Kasumi-1 (cell line): ENCODE measurements around the gene DSCAM.
A peak's percentile ranks its signal among the peaks of the same experiment; 100 is the strongest.

Experiments
- DNase-seq, 2 experiments: peaks; one replicate each; lab custom pipeline; 2025; lab: John Stamatoyannopoulos, UW

The DSCAM gene

DNA sequence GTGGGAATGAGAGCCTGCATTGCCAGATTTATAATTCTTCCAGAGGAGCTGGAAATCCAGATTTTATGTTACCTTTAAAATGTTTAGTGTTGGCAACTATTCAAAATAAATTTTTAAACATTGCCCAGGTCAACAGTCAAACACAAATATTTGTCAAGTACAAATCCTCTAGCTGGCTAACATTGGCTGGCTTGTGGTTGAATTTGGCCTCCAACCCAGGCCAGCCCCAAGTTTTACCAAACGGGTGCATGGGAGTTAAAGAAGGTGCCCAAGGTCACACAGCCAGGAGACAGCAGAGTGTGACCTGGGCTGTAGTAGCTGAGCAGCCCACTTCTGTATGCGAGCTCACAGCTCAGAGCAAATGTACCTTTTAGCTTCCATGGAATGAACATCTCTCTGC, 240.6 kb downstream of the DSCAM start:
- no peak for DNase-seq

- DNase-seq, result no peak
Observed at GRCh38 chr21:40605094-40605493, 241.9 kb downstream of the DSCAM start.

GRCh38 chr21:40603774-40604173, 243.2 kb downstream of the DSCAM start:
- DNase-seq, result no peak

DNA sequence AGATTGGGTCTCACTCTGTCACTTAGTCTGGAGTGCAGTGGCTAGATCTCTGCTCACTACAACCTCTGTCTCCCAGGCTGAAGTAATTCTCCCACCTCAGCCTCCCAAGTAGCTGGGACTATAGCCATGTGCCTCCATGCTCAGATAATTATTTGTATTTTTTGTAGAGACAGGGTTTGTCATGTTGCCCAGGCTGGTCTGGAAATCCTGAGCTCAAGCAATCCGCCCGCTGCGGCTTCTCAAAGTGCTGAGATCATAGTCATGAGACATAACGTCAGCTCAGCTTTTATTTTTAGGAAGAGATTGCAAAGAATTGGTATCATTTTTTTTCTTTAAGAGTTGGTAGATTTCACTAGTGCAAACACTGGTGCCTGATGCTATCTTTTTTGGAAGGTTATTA, 244.9 kb downstream of the DSCAM start:
- DNase-seq, result no peak

GRCh38 chr21:40595806-40596205, 251.2 kb downstream of the DSCAM start:
- DNase-seq, result peak; percentile 33 to 54

DNA sequence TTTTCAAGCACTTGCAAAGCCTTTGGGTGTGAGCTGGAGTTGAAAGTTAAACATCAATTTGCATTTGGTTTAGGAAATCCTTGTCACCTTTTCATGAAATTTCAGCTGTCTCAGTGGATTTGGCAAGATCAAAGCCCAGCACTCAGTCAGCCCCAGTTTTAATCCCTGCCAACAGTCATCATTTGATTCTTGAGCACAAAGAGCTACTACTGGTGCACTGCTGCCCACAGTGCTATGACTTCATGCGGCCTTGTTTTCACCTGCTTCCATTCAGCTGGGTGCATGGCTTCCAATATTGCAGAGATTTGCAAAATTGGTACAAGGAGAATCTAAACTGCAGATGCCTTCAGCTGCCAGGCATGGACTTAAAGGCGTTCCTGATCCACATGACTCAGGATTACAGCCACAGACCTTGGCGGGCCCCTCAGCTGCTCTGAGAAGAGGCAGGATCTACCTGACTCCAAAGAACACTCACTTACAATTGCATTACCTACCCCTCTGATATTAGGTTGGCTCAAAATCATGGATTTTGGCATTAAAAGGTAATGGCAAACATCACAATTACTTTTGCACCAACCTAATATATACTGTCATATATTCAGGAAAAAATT, 259.1 kb downstream of the DSCAM start:
- no peak for DNase-seq

- DNase-seq, result no peak
Observed at GRCh38 chr21:40586575-40586974, 260.4 kb downstream of the DSCAM start.

GRCh38 chr21:40577285-40578043, 269.5 kb downstream of the DSCAM start:
- DNase-seq, result no peak

- no peak for DNase-seq
Observed at GRCh38 chr21:40575976-40576375, 271.0 kb downstream of the DSCAM start.

DNA sequence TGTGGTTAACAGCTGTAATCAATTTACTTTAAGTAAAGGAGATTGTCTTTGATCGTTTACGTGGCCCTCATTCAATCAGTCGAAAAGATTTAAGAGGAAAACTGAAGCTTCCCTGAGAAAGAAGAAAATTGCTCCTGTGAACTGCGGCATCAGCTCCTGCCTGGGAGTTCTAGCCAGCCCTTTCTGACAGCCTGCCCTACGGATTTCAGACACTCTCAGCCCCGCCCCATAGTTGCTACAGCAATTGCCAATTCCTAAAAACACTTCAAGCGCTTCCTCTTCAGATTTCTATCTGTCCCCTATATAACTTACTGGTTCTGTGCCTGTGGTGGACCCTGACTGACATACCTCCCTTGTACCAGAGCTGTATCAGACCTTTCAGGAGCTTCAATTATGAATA, 277.6 kb downstream of the DSCAM start:
- DNase-seq, result no peak

DNA sequence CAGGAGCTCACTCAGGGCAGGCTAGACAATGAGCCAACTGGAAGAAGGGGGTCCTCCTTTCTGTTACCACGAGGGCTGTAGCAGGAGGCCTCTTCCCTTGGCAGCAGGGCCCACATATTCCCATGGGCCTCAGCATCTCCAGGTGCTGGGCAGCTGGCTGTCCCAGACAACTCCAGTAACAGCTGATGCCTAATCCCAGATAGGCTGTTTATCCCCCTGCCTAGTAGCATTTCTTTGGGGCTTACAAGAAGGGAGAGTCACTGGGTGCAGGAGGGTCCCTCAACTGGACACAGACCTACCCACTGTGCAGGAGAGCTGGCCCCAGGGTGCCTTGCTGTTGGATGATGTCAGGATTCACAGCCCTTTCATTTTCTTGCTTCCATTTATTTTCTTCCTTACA, 278.2 kb downstream of the DSCAM start:
- no peak for DNase-seq

- DNase-seq, result no peak
Observed at GRCh38 chr21:40567501-40567900, 279.5 kb downstream of the DSCAM start.

- no peak for DNase-seq
Observed at GRCh38 chr21:40566486-40566885, 280.5 kb downstream of the DSCAM start.

DNA sequence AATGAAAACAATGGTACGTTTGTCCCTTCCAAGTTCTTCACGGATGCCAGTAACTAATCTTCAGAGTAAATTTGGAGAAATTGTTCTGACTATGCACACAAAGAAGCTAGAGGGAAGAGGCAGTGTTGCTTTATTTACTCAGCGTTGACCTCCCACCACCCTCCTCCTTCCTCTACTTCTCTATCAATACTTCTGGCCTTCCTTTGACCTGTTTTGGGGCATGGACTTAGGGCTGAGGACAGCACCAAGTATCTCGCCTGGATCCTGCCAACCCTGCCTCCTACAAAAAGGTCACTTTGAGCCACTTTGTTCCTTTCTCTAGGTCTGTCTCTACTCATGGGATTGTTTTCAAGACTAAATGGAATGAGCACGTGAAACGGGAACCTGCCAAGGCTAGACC, 282.6 kb downstream of the DSCAM start:
- no peak for DNase-seq

- no peak for DNase-seq
Observed at GRCh38 chr21:40563900-40564299, 283.1 kb downstream of the DSCAM start.

DNA sequence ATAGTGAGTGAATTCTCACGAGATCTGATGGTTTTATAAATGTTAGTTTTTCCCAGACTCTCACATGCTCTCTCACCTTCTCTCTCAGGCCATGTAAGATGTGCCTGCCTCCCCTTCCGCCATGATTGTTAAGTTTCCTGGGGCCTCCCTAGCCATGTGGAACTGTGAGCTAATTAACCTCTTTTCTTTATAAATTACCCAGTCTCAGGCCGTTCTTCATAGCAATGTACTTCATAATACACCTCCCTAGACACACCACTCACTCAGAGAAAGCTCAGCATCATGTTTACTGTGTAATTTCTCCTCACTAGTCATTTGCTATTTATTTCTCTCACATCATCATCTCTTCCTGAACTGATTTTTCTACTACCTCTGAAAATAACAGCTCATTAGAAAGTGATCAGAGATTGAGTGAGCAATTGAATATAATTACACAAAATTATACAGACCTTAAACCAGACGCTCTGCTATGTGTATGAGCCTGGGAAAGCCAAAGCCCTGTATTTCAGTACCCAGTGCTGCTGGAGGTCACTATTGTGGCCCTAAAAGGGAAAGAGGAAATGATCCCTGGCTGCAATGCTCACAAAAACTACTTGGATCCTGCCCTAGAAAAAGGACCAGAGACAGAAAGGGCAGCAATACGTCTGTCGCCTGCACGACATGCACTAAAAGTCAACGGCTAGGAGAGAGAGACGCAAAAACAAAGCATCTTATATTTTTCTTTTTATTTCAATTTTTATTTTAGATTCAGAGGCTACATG, 284.5 kb downstream of the DSCAM start:
- DNase-seq, result no peak

- peak; percentile 29 to 34 for DNase-seq
Observed at GRCh38 chr21:40556442-40556968, 290.5 kb downstream of the DSCAM start.

- DNase-seq, result no peak
Observed at GRCh38 chr21:40555021-40555528, 291.9 kb downstream of the DSCAM start.

DNA sequence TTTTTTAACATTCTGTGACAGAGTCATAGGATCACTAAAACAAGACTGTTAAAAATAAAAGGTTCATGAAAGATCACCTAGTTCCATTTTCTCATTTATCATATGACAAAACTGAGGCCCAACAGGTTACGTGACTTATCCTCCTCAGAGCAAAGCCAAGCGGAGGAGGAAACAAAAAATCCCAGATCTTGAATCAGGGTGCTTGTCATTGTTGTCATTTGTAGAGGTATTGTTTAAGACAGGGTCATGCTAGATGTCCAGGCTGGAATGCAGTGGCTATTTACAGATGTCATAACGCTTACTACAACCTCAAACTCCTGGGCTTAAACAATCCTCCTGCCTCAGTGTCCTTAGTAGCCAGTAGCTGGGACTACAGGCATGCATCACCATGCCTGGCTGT, 293.2 kb downstream of the DSCAM start:
- no peak for DNase-seq

- no peak for DNase-seq
Observed at GRCh38 chr21:40547906-40548513, 298.9 kb downstream of the DSCAM start.

DNA sequence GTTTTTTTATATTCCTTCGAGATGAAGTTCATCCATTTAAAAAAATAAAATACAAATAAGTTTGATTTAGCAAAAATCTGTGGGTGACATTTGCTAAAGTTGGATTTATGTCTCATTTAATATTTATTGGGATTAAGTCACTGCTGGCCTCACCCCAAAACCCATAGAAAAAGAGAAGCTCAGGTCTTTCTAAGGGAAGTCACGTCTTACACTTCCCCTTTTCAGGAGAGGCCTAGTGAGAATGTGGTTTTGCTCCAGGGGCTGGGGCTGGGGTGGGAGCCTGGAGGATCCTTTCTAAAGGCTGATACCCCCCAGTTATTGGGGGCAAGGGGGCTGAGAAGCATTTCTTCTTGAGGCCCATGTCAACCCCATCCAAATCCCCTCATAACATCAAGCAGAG, 300.3 kb downstream of the DSCAM start:
- peak; percentile 86 to 87 for DNase-seq

DNA sequence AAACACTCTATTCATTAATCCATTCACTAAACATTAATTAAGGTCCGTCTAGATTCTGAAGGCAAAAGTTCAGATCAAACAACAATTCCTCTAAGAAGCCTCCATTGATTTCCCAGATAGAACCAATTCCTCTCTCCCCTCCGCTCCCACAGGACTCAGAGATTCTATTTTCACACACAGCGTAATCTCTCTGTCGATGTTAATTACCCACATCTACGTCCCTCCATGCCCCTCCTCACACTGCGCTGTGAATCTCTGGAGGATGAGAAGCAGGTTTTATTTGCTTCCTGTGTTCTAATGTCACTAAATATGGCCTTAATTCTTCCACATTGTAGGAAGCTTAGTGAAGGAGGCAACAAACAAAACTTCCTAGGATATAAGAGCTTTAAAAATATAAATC, 306.7 kb downstream of the DSCAM start:
- DNase-seq, result no peak
